Right atrium auricular region (tissue), 2 donors: ENCODE data around the gene TMX3. TPM values are rescaled to one million over a fixed set of nuclear protein-coding genes. Genes with fewer than 3 reads are reported as not detected.

Source experiments
- DNase-seq: peaks from one replicate; pipeline ENCODE4 v3.0.0-alpha.2; 2019; ENCODE audit warnings: low spot score
- H3K27ac ChIP-seq, 2 donors: fragments of 200-600 bp; sonication (generic); 1 replicate in 1 of 2; 2 replicates in 1 of 2; pipeline ENCODE4 v1.5.1; 2016 to 2019
- H3K27me3 ChIP-seq, 2 donors: fragments of 200-600 bp; sonication (generic); one replicate each; pipeline versions ENCODE4 v1.5.1 to v1.6.0; 2017 to 2019
- H3K36me3 ChIP-seq: fragments of 200-600 bp; sonication (generic); one replicate; pipeline ENCODE4 v1.5.1; 2016
- H3K4me1 ChIP-seq, 2 donors: fragments of 200-600 bp; sonication (generic); one replicate each; pipeline versions ENCODE4 v1.5.1 to v1.6.0; 2017 to 2019
- H3K4me3 ChIP-seq, 2 donors: fragments of 200-600 bp; sonication (generic); 1 replicate in 1 of 2; 2 replicates in 1 of 2; pipeline ENCODE4 v1.5.1; 2017 to 2019; ENCODE audit warnings: mild to moderate bottlenecking in 1 of 2, moderate library complexity in 1 of 2
- H3K9me3 ChIP-seq, 2 donors: fragments of 200-600 bp; sonication (generic); one replicate each; pipeline ENCODE4 v1.5.1; 2019
- CTCF ChIP-seq, 2 donors: fragments of 200-600 bp; sonication (generic); IDR thresholded peaks; one replicate each; pipeline ENCODE4 v1.5.1; 2019; ENCODE audit warnings: antibody characterized with exemption in 2 of 2
- total RNA-seq, 2 donors: library from RNA; depleted of rRNA; stranded (reverse); fragments of >200 nt; gene quantifications; one replicate each; pipeline ENCODE4 v1.1.0, GENCODE V29; 2016

Gene TMX3
- total RNA-seq, 2 donors from 2014 or later: 17.7 to 27.6 TPM

GRCh38 chr18:68722821-68723220 lies 7.9 kb upstream of the TMX3 start:
- Histone ChIP-seq H3K9me3 (no peaks in the 10 kb centered on the region), H3K27ac (peak overlapping the region; percentile 67 to 72), H3K27me3 (no peaks in the 10 kb centered on the region), H3K4me1 (peaks cover 0 to 6% of the 10 kb centered on the region in 2 donors), H3K36me3 (no peaks in the 10 kb centered on the region), H3K4me3 (no peak overlapping the region)
- DNase-seq: no peak
- TF ChIP-seq CTCF (IDR thresholded peaks at IDR 0.05): no peak

- no peaks in the 10 kb centered on the region for H3K27me3 ChIP-seq
- no peak for DNase-seq
- H3K4me1 ChIP-seq: peaks cover 0 to 6% of the 10 kb centered on the region in 2 donors
- no peaks in the 10 kb centered on the region for H3K9me3 ChIP-seq
- H3K27ac ChIP-seq: peak overlapping the region; percentile 67 to 72
- H3K4me3 ChIP-seq: peak overlapping the region; percentile 11 to 36
- TF ChIP-seq CTCF (IDR thresholded peaks at IDR 0.05): no peak
- H3K36me3 ChIP-seq: no peaks in the 10 kb centered on the region
Measured at GRCh38 chr18:68721681-68722583, 7.0 kb upstream of the TMX3 start.

- DNase-seq: no peak
- Histone ChIP-seq H3K9me3 (no peaks in the 10 kb centered on the region), H3K27ac (peak overlapping the region; percentile 77 to 79), H3K36me3 (peaks cover 15% of the 10 kb centered on the region), H3K27me3 (no peaks in the 10 kb centered on the region), H3K4me3 (peak overlapping the region; percentile 86 to 88), H3K4me1 (peaks cover 0 to 18% of the 10 kb centered on the region in 2 donors)
- no peak for TF ChIP-seq CTCF (IDR thresholded peaks at IDR 0.05)
Measured at GRCh38 chr18:68714366-68714711, 569 bp downstream of the TMX3 start.

GRCh38 chr18:68713796-68714195 lies 1.1 kb downstream of the TMX3 start:
- peaks cover 0 to 18% of the 10 kb centered on the region in 2 donors for H3K4me1 ChIP-seq

GRCh38 chr18:68713131-68713530 lies 1.8 kb downstream of the TMX3 start:
- Histone ChIP-seq H3K27ac (no peak overlapping the region), H3K36me3 (peaks cover 21% of the 10 kb centered on the region), H3K4me3 (no peak overlapping the region), H3K27me3 (no peaks in the 10 kb centered on the region), H3K4me1 (peaks cover 0 to 18% of the 10 kb centered on the region in 2 donors), H3K9me3 (no peaks in the 10 kb centered on the region)
- no peak for DNase-seq
- no peak for TF ChIP-seq CTCF (IDR thresholded peaks at IDR 0.05)

More at GRCh38 chr18:68713796-68714195, 1.1 kb downstream of the TMX3 start:
- H3K27me3 ChIP-seq: no peaks in the 10 kb centered on the region
- H3K36me3 ChIP-seq: peaks cover 15% of the 10 kb centered on the region
- H3K27ac ChIP-seq: peak overlapping the region in 1 of 2 donors; percentile 79
- H3K9me3 ChIP-seq: no peaks in the 10 kb centered on the region
- no peak for DNase-seq
- no peak for TF ChIP-seq CTCF (IDR thresholded peaks at IDR 0.05)
- peak overlapping the region; percentile 86 to 88 for H3K4me3 ChIP-seq
